Endothelial cell of umbilical vein (primary cell): ENCODE data around the gene ALX3.

Experiments
- CTCF ChIP-seq, 2 donors: IDR thresholded peaks; 1 replicate in 1 of 2; 2 replicates in 1 of 2; pipeline ENCODE4 v1.5.1; 2011; ENCODE audit warnings: low read length in 2 of 2, mild to moderate bottlenecking in 2 of 2, moderate library complexity in 2 of 2, control low read depth in 1 of 2, inconsistent platforms in 1 of 2, low read depth in 1 of 2; ENCODE audit not compliant: insufficient read depth in 1 of 2; ENCODE audit errors: extremely low read depth in 1 of 2
- EZH2 ChIP-seq: IDR thresholded peaks from 2 replicates; pipeline ENCODE4 v1.6.1; 2012; ENCODE audit warnings: borderline replicate concordance, low read depth, mild to moderate bottlenecking, moderate library complexity, low read length, inconsistent platforms; ENCODE audit not compliant: severe bottlenecking
- MAX ChIP-seq: IDR thresholded peaks from 2 replicates; pipeline ENCODE4 v1.6.1; 2011; ENCODE audit not compliant: insufficient read depth, insufficient read length
- POLR2A ChIP-seq: IDR thresholded peaks from 2 replicates; pipeline ENCODE4 v1.6.1; 2012; ENCODE audit warnings: low read depth, mild to moderate bottlenecking, control low read depth, low read length

- no peak for TF ChIP-seq CTCF (IDR thresholded peaks at IDR 0.05; ENCODE audit: extremely low read depth in 1 of 2, insufficient read depth in 1 of 2, low read depth in 1 of 2, low read length in 2 of 2)
- TF ChIP-seq EZH2: no peak
- no peak for TF ChIP-seq MAX
- TF ChIP-seq POLR2A: no peak
Observed at GRCh38 chr1:110097507-110098221, 27.2 kb upstream of the ALX3 start.
